Loucy (cell line): Measurements from ENCODE around the gene FBLIM1.

Experiments
- H2AFZ ChIP-seq: fragments of 200-600 bp; sonication (generic); 2 replicates; pipeline ENCODE4 v1.6.0; 2016; ENCODE audit warnings: antibody characterized with exemption, mild to moderate bottlenecking, low read length, moderate library complexity
- H3F3A ChIP-seq: fragments of 200-600 bp; 2 replicates; pipeline ENCODE4 v1.6.0; 2016; ENCODE audit warnings: antibody characterized with exemption, low read depth, mild to moderate bottlenecking
- H3K27me3 ChIP-seq: fragments of 200-600 bp; sonication (generic); 2 replicates; pipeline ENCODE4 v1.6.1; 2014; ENCODE audit warnings: low read length, mild to moderate bottlenecking; ENCODE audit not compliant: insufficient read depth, poor library complexity, severe bottlenecking
- H3K36me3 ChIP-seq: fragments of 200-600 bp; sonication (generic); 2 replicates; pipeline ENCODE4 v1.6.1; 2016; ENCODE audit warnings: low read length; ENCODE audit not compliant: insufficient read depth
- H3K4me1 ChIP-seq: fragments of 200-600 bp; sonication (generic); 2 replicates; pipeline ENCODE4 v1.5.1; 2014; ENCODE audit warnings: low read length, mild to moderate bottlenecking; ENCODE audit not compliant: insufficient read depth, poor library complexity, severe bottlenecking
- H3K4me2 ChIP-seq: fragments of 200-600 bp; sonication (generic); 2 replicates; pipeline ENCODE4 v1.6.0; 2014; ENCODE audit warnings: antibody characterized with exemption, low read length, low read depth, mild to moderate bottlenecking; ENCODE audit not compliant: poor library complexity, severe bottlenecking
- H3K4me3 ChIP-seq: fragments of 200-600 bp; sonication (generic); 2 replicates; pipeline ENCODE4 v1.5.1; 2014; ENCODE audit warnings: low read length, mild to moderate bottlenecking, mixed read lengths; ENCODE audit not compliant: poor library complexity, severe bottlenecking
- H3K79me2 ChIP-seq: fragments of 200-600 bp; sonication (generic); 2 replicates; pipeline ENCODE4 v1.6.1; 2014; ENCODE audit warnings: low read length; ENCODE audit not compliant: insufficient read depth
- H3K9ac ChIP-seq: fragments of 200-600 bp; sonication (generic); 2 replicates; pipeline ENCODE4 v1.6.0; 2014; ENCODE audit warnings: mild to moderate bottlenecking, low read depth, low read length, moderate library complexity; ENCODE audit not compliant: poor library complexity, severe bottlenecking
- H3K9me2 ChIP-seq: fragments of 200-600 bp; sonication (generic); replicated peaks from 2 replicates; pipeline ENCODE4 v1.6.1; 2016; ENCODE audit warnings: low read depth, low read length, mixed read lengths
- H3K9me3 ChIP-seq: fragments of 200-600 bp; sonication (generic); 2 replicates; pipeline ENCODE4 v1.6.1; 2014; ENCODE audit warnings: mild to moderate bottlenecking, antibody characterized with exemption, low read length, low read depth; ENCODE audit not compliant: insufficient read depth
- H4K20me1 ChIP-seq: fragments of 200-600 bp; sonication (generic); 2 replicates; pipeline ENCODE4 v1.6.0; 2014; ENCODE audit warnings: antibody characterized with exemption, low read length, mild to moderate bottlenecking; ENCODE audit not compliant: insufficient read depth, poor library complexity, severe bottlenecking
- CTCF ChIP-seq: fragments of 200-600 bp; sonication (generic); conservative IDR thresholded peaks from 2 replicates; pipeline ENCODE4 v1.5.1; 2014; ENCODE audit warnings: mild to moderate bottlenecking, antibody characterized with exemption, low read length
- EZH2phosphoT487 ChIP-seq: fragments of 200-600 bp; IDR thresholded peaks from 2 replicates; pipeline ENCODE4 v1.6.1; 2018; ENCODE audit warnings: antibody characterized with exemption, mild to moderate bottlenecking, moderate library complexity, borderline replicate concordance

FBLIM1 gene

GRCh38 chr1:15714406-15715136, 44.0 kb upstream of the FBLIM1 start:
- TF ChIP-seq CTCF, result no peak
- no peak for TF ChIP-seq EZH2phosphoT487
- Histone ChIP-seq H3K36me3 (peaks cover 28% of the 10 kb centered on the region; the same call in 1 of the 2 replicates), H3K9ac (no peak overlapping the region), H3K27me3 (no peaks in the 10 kb centered on the region), H4K20me1 (no peaks in the 10 kb centered on the region), H3F3A (no peaks in the 10 kb centered on the region), H3K4me1 (no peaks in the 10 kb centered on the region), H3K79me2 (peaks cover 7% of the 10 kb centered on the region; the same call in 1 of the 2 replicates), H3K4me3 (no peak overlapping the region), H3K9me3 (no peaks in the 10 kb centered on the region), H3K9me2 (no peaks in the 10 kb centered on the region), H2AFZ (no peak overlapping the region), H3K4me2 (no peak overlapping the region)

DNA sequence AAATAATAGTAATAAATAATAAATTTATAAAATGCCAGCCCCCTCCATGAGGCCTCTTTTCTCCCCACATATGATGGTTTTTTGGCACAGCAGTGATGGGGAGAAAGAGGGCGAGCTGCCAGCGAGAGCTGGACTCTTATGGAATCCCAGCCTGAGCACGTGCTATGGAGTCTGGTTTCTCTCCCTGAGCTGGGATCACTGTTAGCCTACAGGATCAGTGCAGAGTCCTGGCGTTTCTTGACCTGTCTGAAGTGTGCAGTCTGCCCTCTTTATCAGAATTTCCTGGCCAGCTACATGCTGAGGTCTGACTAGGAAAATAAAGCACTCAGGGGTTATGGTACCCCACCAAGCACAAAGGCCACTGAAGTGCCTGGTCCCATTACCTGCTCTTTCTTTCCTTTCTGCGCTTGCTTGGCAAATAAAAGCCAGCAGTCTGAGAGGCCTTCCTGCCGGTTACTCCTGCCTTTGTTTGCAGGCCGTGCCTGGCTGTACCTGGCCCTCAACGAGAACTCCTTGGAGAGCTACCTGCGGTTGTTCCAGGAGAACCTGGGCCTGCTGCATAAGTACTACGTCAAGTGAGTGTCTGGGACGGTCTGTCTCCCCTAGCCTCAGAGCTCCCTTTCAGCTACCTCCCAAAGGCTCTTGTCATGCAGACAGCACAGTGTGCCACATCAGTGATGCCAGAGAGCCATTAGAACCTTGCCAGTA, 41.0 kb upstream of the FBLIM1 start:
- peaks cover 52% of the 10 kb centered on the region; the same call in 1 of the 2 replicates for H3K36me3 ChIP-seq

DNA sequence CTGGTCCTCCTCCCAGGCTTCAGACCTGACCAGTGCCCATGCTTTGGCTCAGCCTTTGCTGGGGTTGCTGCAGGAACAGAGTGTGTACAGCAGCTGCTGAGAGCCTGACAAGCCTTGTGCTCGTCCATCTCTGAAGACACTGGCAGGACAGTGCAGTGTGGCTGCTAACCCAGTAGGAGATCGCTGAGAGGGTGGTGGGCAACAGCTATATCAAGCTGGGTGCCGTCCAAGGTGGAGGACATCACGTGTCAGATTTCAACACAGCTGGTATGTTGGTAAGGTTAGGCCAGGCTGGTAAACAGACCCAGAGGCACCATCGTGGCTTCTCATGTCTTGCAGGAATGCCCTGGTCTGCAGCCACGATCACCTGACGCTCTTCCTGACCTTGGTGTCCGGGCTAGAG, 40.4 kb upstream of the FBLIM1 start:
- no peaks in the 10 kb centered on the region for H4K20me1 ChIP-seq
- no peaks in the 10 kb centered on the region for H3K79me2 ChIP-seq
- H2AFZ ChIP-seq, result no peak overlapping the region
- no peaks in the 10 kb centered on the region for H3K4me1 ChIP-seq
- no peaks in the 10 kb centered on the region for H3K27me3 ChIP-seq
- no peak overlapping the region for H3K9ac ChIP-seq
- H3K9me3 ChIP-seq, result no peaks in the 10 kb centered on the region
- TF ChIP-seq CTCF (no peak), EZH2phosphoT487 (no peak)
- no peaks in the 10 kb centered on the region for H3F3A ChIP-seq
- peaks cover 59% of the 10 kb centered on the region; the same call in 1 of the 2 replicates for H3K36me3 ChIP-seq
- no peak overlapping the region for H3K4me3 ChIP-seq
- no peaks in the 10 kb centered on the region for H3K9me2 ChIP-seq
- H3K4me2 ChIP-seq, result no peak overlapping the region

More for the DNA sequence above, 41.0 kb upstream of the FBLIM1 start:
- H4K20me1 ChIP-seq, result no peaks in the 10 kb centered on the region
- H3K9me2 ChIP-seq, result no peaks in the 10 kb centered on the region
- no peaks in the 10 kb centered on the region for H3K4me1 ChIP-seq
- H3K4me3 ChIP-seq, result no peak overlapping the region
- no peak for TF ChIP-seq CTCF
- no peak for TF ChIP-seq EZH2phosphoT487
- H3F3A ChIP-seq, result no peaks in the 10 kb centered on the region
- H3K27me3 ChIP-seq, result no peaks in the 10 kb centered on the region
- H3K9ac ChIP-seq, result no peak overlapping the region
- H3K9me3 ChIP-seq, result no peaks in the 10 kb centered on the region
- no peak overlapping the region for H3K4me2 ChIP-seq
- no peaks in the 10 kb centered on the region for H3K79me2 ChIP-seq
- H2AFZ ChIP-seq, result no peak overlapping the region
